OCI-LY1 (cell line): ENCODE results near the gene MED31.

Source experiments
- H2AFZ ChIP-seq: fragments of 200-600 bp; sonication (generic), shearing (Covaris generic); 2 replicates; pipeline ENCODE4 v1.6.0; 2014; ENCODE audit warnings: antibody characterized with exemption, mild to moderate bottlenecking, low read length
- H3F3A ChIP-seq: fragments of 200-600 bp; sonication (generic), shearing (Covaris generic); 2 replicates; pipeline ENCODE4 v1.6.0; 2014; ENCODE audit warnings: mild to moderate bottlenecking, antibody characterized with exemption, low read length, moderate library complexity; ENCODE audit not compliant: insufficient read depth
- H3K27ac ChIP-seq: fragments of 200-600 bp; sonication (generic); 2 replicates; pipeline ENCODE4 v1.5.1; 2014; ENCODE audit warnings: low read length, mixed run types, mild to moderate bottlenecking, low read depth; ENCODE audit not compliant: poor library complexity, severe bottlenecking
- H3K27me3 ChIP-seq: fragments of 200-600 bp; sonication (generic); 2 replicates; pipeline ENCODE4 v1.6.0; 2014; ENCODE audit warnings: antibody characterized with exemption, mild to moderate bottlenecking, low read length, moderate library complexity; ENCODE audit not compliant: insufficient read depth
- H3K36me3 ChIP-seq: fragments of 200-600 bp; sonication (generic); 2 replicates; pipeline ENCODE4 v1.6.1; 2014; ENCODE audit warnings: mild to moderate bottlenecking, antibody characterized with exemption, low read length, moderate library complexity, mixed read lengths; ENCODE audit not compliant: insufficient read depth
- H3K4me1 ChIP-seq: fragments of 200-600 bp; sonication (generic); 2 replicates; pipeline ENCODE4 v1.5.1; 2014; ENCODE audit warnings: mild to moderate bottlenecking, low read length, moderate library complexity; ENCODE audit not compliant: insufficient read depth, severe bottlenecking
- H3K4me2 ChIP-seq: fragments of 200-600 bp; sonication (generic), shearing (Covaris generic); 2 replicates; pipeline ENCODE4 v1.6.1; 2014; ENCODE audit warnings: low read length
- H3K4me3 ChIP-seq: fragments of 200-600 bp; sonication (generic); 2 replicates; pipeline ENCODE4 v1.5.1; 2014; ENCODE audit warnings: low read length, low read depth, mild to moderate bottlenecking, mixed read lengths; ENCODE audit not compliant: poor library complexity, severe bottlenecking
- H3K79me2 ChIP-seq: fragments of 200-600 bp; shearing (Covaris generic); 2 replicates; pipeline ENCODE4 v1.6.1; 2016; ENCODE audit warnings: mixed run types, low read length, mixed read lengths; ENCODE audit not compliant: insufficient read depth
- H3K9ac ChIP-seq: fragments of 200-600 bp; sonication (generic), shearing (Covaris generic); 2 replicates; pipeline ENCODE4 v1.6.1; 2014; ENCODE audit warnings: mild to moderate bottlenecking, low read length, mixed read lengths
- H3K9me2 ChIP-seq: fragments of 200-600 bp; sonication (generic), shearing (Covaris generic); 2 replicates; pipeline ENCODE4 v1.6.1; 2014; ENCODE audit warnings: low read depth, mild to moderate bottlenecking, low read length, mixed read lengths
- H3K9me3 ChIP-seq: fragments of 200-600 bp; shearing (Covaris generic); 2 replicates; pipeline ENCODE4 v1.6.1; 2014; ENCODE audit warnings: low read length, mixed read lengths
- H4K20me1 ChIP-seq: fragments of 200-600 bp; sonication (generic), shearing (Covaris generic); 2 replicates; pipeline ENCODE4 v1.6.0; 2016; ENCODE audit warnings: mild to moderate bottlenecking, low read length; ENCODE audit not compliant: insufficient read depth
- EZH2 ChIP-seq: fragments of 200-600 bp; sonication (generic), shearing (Covaris generic); IDR thresholded peaks from 2 replicates; pipeline ENCODE4 v1.8.0; 2017; ENCODE audit warnings: borderline replicate concordance, mixed run types, mild to moderate bottlenecking, antibody characterized with exemption, low read length, moderate library complexity, mixed read lengths
- TF ChIP-seq, protein P1 (sequence below): fragments of 200-600 bp; sonication (generic), shearing (Covaris generic); IDR thresholded peaks from 2 replicates; pipeline ENCODE4 v1.5.1; 2017; ENCODE audit warnings: mild to moderate bottlenecking, antibody characterized with exemption, low read length, moderate library complexity, mixed read lengths

MED31 gene

DNA sequence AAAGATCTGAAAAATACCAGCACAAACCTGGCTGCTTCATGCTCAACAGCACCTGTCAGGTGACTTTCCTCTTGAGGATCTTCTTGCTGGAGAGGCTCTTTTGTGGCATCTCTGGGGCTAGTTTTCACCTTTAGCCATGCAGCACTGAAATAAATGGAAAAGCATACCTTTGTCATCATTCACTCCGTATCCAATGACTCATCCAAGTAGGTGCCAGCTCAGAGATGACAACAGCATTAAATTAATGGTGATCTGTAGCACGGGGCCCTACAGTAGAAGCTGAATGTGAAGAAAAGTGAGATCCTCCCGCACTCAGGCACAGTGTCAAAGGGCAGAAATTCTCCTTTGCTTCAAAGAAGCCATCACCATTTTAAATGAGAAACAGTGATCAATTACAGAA, 43.1 kb downstream of the MED31 start:
- no peak overlapping the region for H3K4me2 ChIP-seq

DNA sequence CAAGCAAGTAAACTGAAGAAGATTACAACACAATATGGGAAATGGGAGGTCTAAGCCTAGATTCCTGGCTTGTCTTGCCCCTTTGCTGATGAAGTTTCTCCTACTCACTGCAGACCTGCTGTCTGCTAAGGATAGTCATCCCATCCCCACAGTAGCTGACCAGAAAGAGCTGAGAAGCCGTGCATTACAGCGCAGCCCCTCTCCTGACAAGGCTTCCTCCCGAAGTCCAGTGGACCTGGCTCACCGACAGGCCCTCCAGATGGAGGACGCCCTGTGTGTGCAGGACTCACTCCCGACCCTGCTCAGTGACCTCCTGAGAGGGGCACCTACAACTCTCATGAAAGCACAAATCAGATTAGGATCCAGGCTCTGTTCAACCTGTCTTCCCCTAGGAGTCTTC, 46.3 kb downstream of the MED31 start:
- H3K4me3 ChIP-seq: no peak overlapping the region
- no peaks in the 10 kb centered on the region for H3K79me2 ChIP-seq
- no peaks in the 10 kb centered on the region for H3F3A ChIP-seq
- no peak overlapping the region for H3K27ac ChIP-seq
- no peaks in the 10 kb centered on the region for H3K9me2 ChIP-seq
- no peaks in the 10 kb centered on the region for H4K20me1 ChIP-seq
- no peaks in the 10 kb centered on the region for H3K27me3 ChIP-seq
- no peak overlapping the region for H2AFZ ChIP-seq
- no peak overlapping the region for H3K9ac ChIP-seq
- peaks cover under 1% of the 10 kb centered on the region for H3K4me1 ChIP-seq
- H3K36me3 ChIP-seq: peaks cover 81% of the 10 kb centered on the region
- no peak overlapping the region for H3K4me2 ChIP-seq
- TF ChIP-seq, protein P1, sequence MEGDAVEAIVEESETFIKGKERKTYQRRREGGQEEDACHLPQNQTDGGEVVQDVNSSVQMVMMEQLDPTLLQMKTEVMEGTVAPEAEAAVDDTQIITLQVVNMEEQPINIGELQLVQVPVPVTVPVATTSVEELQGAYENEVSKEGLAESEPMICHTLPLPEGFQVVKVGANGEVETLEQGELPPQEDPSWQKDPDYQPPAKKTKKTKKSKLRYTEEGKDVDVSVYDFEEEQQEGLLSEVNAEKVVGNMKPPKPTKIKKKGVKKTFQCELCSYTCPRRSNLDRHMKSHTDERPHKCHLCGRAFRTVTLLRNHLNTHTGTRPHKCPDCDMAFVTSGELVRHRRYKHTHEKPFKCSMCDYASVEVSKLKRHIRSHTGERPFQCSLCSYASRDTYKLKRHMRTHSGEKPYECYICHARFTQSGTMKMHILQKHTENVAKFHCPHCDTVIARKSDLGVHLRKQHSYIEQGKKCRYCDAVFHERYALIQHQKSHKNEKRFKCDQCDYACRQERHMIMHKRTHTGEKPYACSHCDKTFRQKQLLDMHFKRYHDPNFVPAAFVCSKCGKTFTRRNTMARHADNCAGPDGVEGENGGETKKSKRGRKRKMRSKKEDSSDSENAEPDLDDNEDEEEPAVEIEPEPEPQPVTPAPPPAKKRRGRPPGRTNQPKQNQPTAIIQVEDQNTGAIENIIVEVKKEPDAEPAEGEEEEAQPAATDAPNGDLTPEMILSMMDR: no peak
- no peak for TF ChIP-seq EZH2
- no peaks in the 10 kb centered on the region for H3K9me3 ChIP-seq

More for the DNA sequence above, 43.1 kb downstream of the MED31 start:
- Histone ChIP-seq H3K36me3 (peaks cover 68% of the 10 kb centered on the region), H3K4me1 (no peaks in the 10 kb centered on the region), H3K27me3 (no peaks in the 10 kb centered on the region), H3K79me2 (no peaks in the 10 kb centered on the region), H3F3A (no peaks in the 10 kb centered on the region), H3K9me2 (no peaks in the 10 kb centered on the region), H3K4me3 (no peak overlapping the region), H4K20me1 (no peaks in the 10 kb centered on the region), H3K9ac (no peak overlapping the region), H3K27ac (no peak overlapping the region), H2AFZ (no peak overlapping the region), H3K9me3 (no peaks in the 10 kb centered on the region)
- TF ChIP-seq, protein P1: no peak
- TF ChIP-seq EZH2: no peak

DNA sequence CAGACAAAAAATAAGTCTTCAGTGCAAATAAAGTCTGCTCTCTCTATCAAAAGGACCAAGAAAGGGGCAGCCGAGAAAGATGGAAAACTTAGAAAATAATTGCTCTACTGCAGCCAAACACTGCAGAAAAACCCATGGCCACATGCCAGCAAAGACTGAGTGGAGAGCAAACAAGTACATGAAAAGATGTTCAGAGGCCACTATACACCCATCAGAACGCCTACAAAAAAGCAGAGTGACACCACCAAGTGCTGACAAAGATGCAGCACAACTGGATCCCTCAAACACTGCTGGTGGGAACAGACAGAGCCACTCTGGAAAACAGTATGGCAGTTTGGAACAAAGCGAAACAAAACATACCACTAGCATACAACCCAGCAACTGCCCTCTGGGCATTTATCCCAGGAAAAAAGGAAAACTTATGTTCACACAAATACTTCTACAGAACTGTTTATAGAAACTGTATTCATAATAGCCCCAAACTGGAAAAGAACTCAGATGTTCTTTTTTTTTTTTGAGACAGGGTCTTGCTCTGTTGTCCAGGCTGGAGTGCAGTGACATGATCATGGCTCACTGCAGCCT, 47.6 kb downstream of the MED31 start:
- Histone ChIP-seq H3K36me3 (peaks cover 77% of the 10 kb centered on the region; the same call in 1 of the 2 replicates), H2AFZ (no peak overlapping the region), H3K4me1 (peaks cover 14% of the 10 kb centered on the region), H3K9ac (no peak overlapping the region), H3K4me3 (no peak overlapping the region), H3K79me2 (no peaks in the 10 kb centered on the region), H3K4me2 (no peak overlapping the region), H3F3A (no peaks in the 10 kb centered on the region), H3K27ac (no peak overlapping the region), H3K9me3 (no peaks in the 10 kb centered on the region), H3K9me2 (no peaks in the 10 kb centered on the region), H3K27me3 (no peaks in the 10 kb centered on the region), H4K20me1 (no peaks in the 10 kb centered on the region)
- TF ChIP-seq, protein P1: no peak
- no peak for TF ChIP-seq EZH2
